KMS-11 (cell line): ENCODE results near the gene POLR1B.

Experiments used
- H2AFZ ChIP-seq: fragments of 200-600 bp; sonication (generic); 2 replicates; pipeline ENCODE4 v1.6.1; 2016; ENCODE audit warnings: antibody characterized with exemption, mixed run types, low read depth
- H3K27ac ChIP-seq: fragments of 200-600 bp; sonication (generic); 2 replicates; pipeline ENCODE4 v1.6.1; 2016; ENCODE audit warnings: mild to moderate bottlenecking, mixed run types
- H3K27me3 ChIP-seq: fragments of 200-600 bp; sonication (generic); 2 replicates; pipeline ENCODE4 v1.6.1; 2017; ENCODE audit warnings: mild to moderate bottlenecking, low read depth, mixed run types, moderate library complexity; ENCODE audit not compliant: insufficient read depth
- H3K36me3 ChIP-seq: fragments of 200-600 bp; sonication (generic); 2 replicates; pipeline ENCODE4 v1.6.1; 2017; ENCODE audit warnings: mild to moderate bottlenecking, mixed run types; ENCODE audit not compliant: insufficient read depth
- H3K4me1 ChIP-seq: fragments of 200-600 bp; sonication (generic); 2 replicates; pipeline ENCODE4 v1.6.1; 2016; ENCODE audit warnings: mild to moderate bottlenecking, low read depth, mixed run types; ENCODE audit not compliant: poor library complexity, severe bottlenecking
- H3K4me2 ChIP-seq: fragments of 200-600 bp; sonication (generic); 2 replicates; pipeline ENCODE4 v1.7.0; 2016; ENCODE audit warnings: mild to moderate bottlenecking, mixed run types
- H3K4me3 ChIP-seq: fragments of 200-600 bp; sonication (generic); IDR thresholded peaks from 2 replicates; pipeline ENCODE4 v1.6.1; 2017; ENCODE audit warnings: low read depth, low read length, mixed read lengths; ENCODE audit not compliant: insufficient read depth
- H3K79me2 ChIP-seq: fragments of 200-600 bp; sonication (generic); 2 replicates; pipeline ENCODE4 v1.6.1; 2016; ENCODE audit warnings: low read depth, mixed run types; ENCODE audit not compliant: insufficient read depth
- H3K9ac ChIP-seq: fragments of 200-600 bp; sonication (generic); 2 replicates; pipeline ENCODE4 v1.6.1; 2016; ENCODE audit warnings: mild to moderate bottlenecking, mixed run types
- H4K20me1 ChIP-seq: fragments of 200-600 bp; sonication (generic); 2 replicates; pipeline ENCODE4 v1.6.1; 2016; ENCODE audit warnings: mild to moderate bottlenecking, mixed run types; ENCODE audit not compliant: insufficient read depth
- CTCF ChIP-seq: fragments of 200-600 bp; sonication (generic); conservative IDR thresholded peaks from 2 replicates; pipeline ENCODE4 v1.6.1; 2017; ENCODE audit warnings: low read depth, mild to moderate bottlenecking, antibody characterized with exemption, low read length, moderate library complexity, mixed read lengths

The POLR1B gene

GRCh38 chr2:112618383-112618782 lies 76.1 kb downstream of the POLR1B start:
- Histone ChIP-seq H4K20me1 (no peaks in the 10 kb centered on the region), H3K27me3 (no peaks in the 10 kb centered on the region), H3K36me3 (no peaks in the 10 kb centered on the region), H3K79me2 (no peaks in the 10 kb centered on the region), H3K4me1 (no peaks in the 10 kb centered on the region), H3K27ac (no peak overlapping the region), H3K4me3 (no peak overlapping the region), H2AFZ (no peak overlapping the region), H3K4me2 (no peak overlapping the region), H3K9ac (no peak overlapping the region)
- TF ChIP-seq CTCF: no peak

- H3K4me3 ChIP-seq: no peak overlapping the region
- H3K27me3 ChIP-seq: no peaks in the 10 kb centered on the region
- no peaks in the 10 kb centered on the region for H3K36me3 ChIP-seq
- H3K79me2 ChIP-seq: no peaks in the 10 kb centered on the region
- H3K4me2 ChIP-seq: no peak overlapping the region
- no peak for TF ChIP-seq CTCF
- no peak overlapping the region for H3K27ac ChIP-seq
- no peaks in the 10 kb centered on the region for H3K4me1 ChIP-seq
- no peaks in the 10 kb centered on the region for H4K20me1 ChIP-seq
- no peak overlapping the region for H2AFZ ChIP-seq
- no peak overlapping the region for H3K9ac ChIP-seq
Measured at GRCh38 chr2:112621790-112622527, 79.7 kb downstream of the POLR1B start.

- H3K27me3 ChIP-seq: no peaks in the 10 kb centered on the region
- H4K20me1 ChIP-seq: no peaks in the 10 kb centered on the region
- TF ChIP-seq CTCF: no peak
- no peak overlapping the region for H3K27ac ChIP-seq
- H3K4me1 ChIP-seq: no peaks in the 10 kb centered on the region
- H3K4me2 ChIP-seq: no peak overlapping the region
- H3K9ac ChIP-seq: no peak overlapping the region
- H2AFZ ChIP-seq: no peak overlapping the region
- H3K4me3 ChIP-seq: no peak overlapping the region
- H3K36me3 ChIP-seq: no peaks in the 10 kb centered on the region
- no peaks in the 10 kb centered on the region for H3K79me2 ChIP-seq
Measured at GRCh38 chr2:112622528-112622849, 80.2 kb downstream of the POLR1B start.

GRCh38 chr2:112623913-112624777 lies 81.9 kb downstream of the POLR1B start:
- H3K9ac ChIP-seq: no peak overlapping the region
- 0 out of 2 replicates have a peak, but pooled peaks cover 5% of the 10 kb centered on the region for H3K27me3 ChIP-seq
- no peaks in the 10 kb centered on the region for H3K79me2 ChIP-seq
- no peaks in the 10 kb centered on the region for H4K20me1 ChIP-seq
- H3K27ac ChIP-seq: no peak overlapping the region
- no peak overlapping the region for H2AFZ ChIP-seq
- H3K4me1 ChIP-seq: no peaks in the 10 kb centered on the region
- H3K4me2 ChIP-seq: no peak overlapping the region
- no peaks in the 10 kb centered on the region for H3K36me3 ChIP-seq
- TF ChIP-seq CTCF: no peak
- H3K4me3 ChIP-seq: no peak overlapping the region
